Measurements from ENCODE around the gene COL4A2. TPM values are rescaled to one million over a fixed set of nuclear protein-coding genes. Genes with fewer than 3 reads are reported as not detected.

Gene COL4A2
- total and polyA plus RNA-seq, 2 experiments from 2014 or later, result 146 to 455 TPM

GRCh38 chr13:110261166-110262081, 45.7 kb upstream of the COL4A2 start:
- Histone ChIP-seq H3K27ac (no peak overlapping the region), H3K79me2 (ENCODE audit: insufficient read depth) (peaks cover 27% of the 10 kb centered on the region), H4K20me1 (ENCODE audit: insufficient read depth) (no peaks in the 10 kb centered on the region), H3K9ac (no peak overlapping the region), H3K4me1 (ENCODE audit: insufficient read depth) (peaks cover 15% of the 10 kb centered on the region), H3K4me2 (ENCODE audit: unreplicated experiment) (no peak overlapping the region), H2AFZ (no peak overlapping the region), H3F3A (ENCODE audit: insufficient read depth) (peaks cover 19% of the 10 kb centered on the region; the same call in 1 of the 2 replicates), H3K4me3 (no peak overlapping the region), H3K9me3 (ENCODE audit: low read depth) (no peaks in the 10 kb centered on the region), H3K36me3 (ENCODE audit: low read depth) (no peaks in the 10 kb centered on the region), H3K27me3 (replicated peaks; ENCODE audit: insufficient read depth) (no peaks in the 10 kb centered on the region), H3K9me2 (ENCODE audit: insufficient read depth) (no peaks in the 10 kb centered on the region)
- in situ Hi-C loops (cut with MboI), result no loop called here
- TF ChIP-seq EZH2phosphoT487 (IDR thresholded peaks at IDR 0.05; ENCODE audit: insufficient read depth, low read depth) (no peak), EZH2 (IDR thresholded peaks at IDR 0.05; ENCODE audit: insufficient read depth, poor library complexity, severe bottlenecking) (no peak)
- DNase-seq, result no peak
- WGBS, 2 experiments (ENCODE audit: low coverage in 1 of 2, low lambda C conversion rate in 2 of 2, missing lambda C conversion rate in 2 of 2), result 97 to 98% methylated on average over 17 to 19 of the region's 19 CpGs

GRCh38 chr13:110262082-110262436, 45.0 kb upstream of the COL4A2 start:
- Histone ChIP-seq H3K4me1 (ENCODE audit: insufficient read depth) (peaks cover 15% of the 10 kb centered on the region), H2AFZ (no peak overlapping the region), H3F3A (ENCODE audit: insufficient read depth) (peaks cover 19% of the 10 kb centered on the region; the same call in 1 of the 2 replicates), H3K9me3 (ENCODE audit: low read depth) (no peaks in the 10 kb centered on the region), H3K36me3 (ENCODE audit: low read depth) (no peaks in the 10 kb centered on the region), H3K9me2 (ENCODE audit: insufficient read depth) (no peaks in the 10 kb centered on the region), H3K27me3 (replicated peaks; ENCODE audit: insufficient read depth) (no peaks in the 10 kb centered on the region), H4K20me1 (ENCODE audit: insufficient read depth) (no peaks in the 10 kb centered on the region), H3K27ac (no peak overlapping the region), H3K4me2 (ENCODE audit: unreplicated experiment) (no peak overlapping the region), H3K9ac (no peak overlapping the region), H3K4me3 (no peak overlapping the region), H3K79me2 (ENCODE audit: insufficient read depth) (peaks cover 27% of the 10 kb centered on the region)
- no peak for TF ChIP-seq EZH2 (IDR thresholded peaks at IDR 0.05; ENCODE audit: insufficient read depth, poor library complexity, severe bottlenecking)
- TF ChIP-seq EZH2phosphoT487 (IDR thresholded peaks at IDR 0.05; ENCODE audit: insufficient read depth, low read depth), result no peak
- in situ Hi-C loops (cut with MboI), result no loop called here
- no peak for DNase-seq
- WGBS, 2 experiments (ENCODE audit: low coverage in 1 of 2, low lambda C conversion rate in 2 of 2, missing lambda C conversion rate in 2 of 2), result 96 to 97% methylated on average over 11 of the region's 11 CpGs

- no peak overlapping the region for H2AFZ ChIP-seq
- no peak for DNase-seq
- peaks cover 19% of the 10 kb centered on the region; the same call in 1 of the 2 replicates for H3F3A ChIP-seq (ENCODE audit: insufficient read depth)
- no peak overlapping the region for H3K4me3 ChIP-seq
- no peak overlapping the region for H3K4me2 ChIP-seq (ENCODE audit: unreplicated experiment)
- H3K9ac ChIP-seq, result no peak overlapping the region
- H3K9me3 ChIP-seq (ENCODE audit: low read depth), result no peaks in the 10 kb centered on the region
- in situ Hi-C loops (cut with MboI), result no loop called here
- H4K20me1 ChIP-seq (ENCODE audit: insufficient read depth), result no peaks in the 10 kb centered on the region
- H3K4me1 ChIP-seq (ENCODE audit: insufficient read depth), result peaks cover 15% of the 10 kb centered on the region
- 76 to 77% methylated on average over 11 of the region's 11 CpGs for WGBS, 2 experiments (ENCODE audit: low coverage in 1 of 2, low lambda C conversion rate in 2 of 2, missing lambda C conversion rate in 2 of 2)
- H3K36me3 ChIP-seq (ENCODE audit: low read depth), result no peaks in the 10 kb centered on the region
- no peaks in the 10 kb centered on the region for H3K9me2 ChIP-seq (ENCODE audit: insufficient read depth)
- H3K79me2 ChIP-seq (ENCODE audit: insufficient read depth), result peaks cover 22% of the 10 kb centered on the region
- no peaks in the 10 kb centered on the region for H3K27me3 ChIP-seq (replicated peaks; ENCODE audit: insufficient read depth)
- H3K27ac ChIP-seq, result no peak overlapping the region
- TF ChIP-seq EZH2phosphoT487 (IDR thresholded peaks at IDR 0.05; ENCODE audit: insufficient read depth, low read depth), result no peak
- TF ChIP-seq EZH2 (IDR thresholded peaks at IDR 0.05; ENCODE audit: insufficient read depth, poor library complexity, severe bottlenecking), result no peak
These were observed 44.4 kb upstream of the COL4A2 start for GRCh38 chr13:110262508-110263291.

- H3K4me2 ChIP-seq (ENCODE audit: unreplicated experiment), result no peak overlapping the region
- H3K9ac ChIP-seq, result no peak overlapping the region
- H3K27ac ChIP-seq, result no peak overlapping the region
- H3K9me3 ChIP-seq (ENCODE audit: low read depth), result no peaks in the 10 kb centered on the region
- no peak overlapping the region for H3K4me3 ChIP-seq
- no peaks in the 10 kb centered on the region for H3K9me2 ChIP-seq (ENCODE audit: insufficient read depth)
- peaks cover 19% of the 10 kb centered on the region; the same call in 1 of the 2 replicates for H3F3A ChIP-seq (ENCODE audit: insufficient read depth)
- H3K36me3 ChIP-seq (ENCODE audit: low read depth), result no peaks in the 10 kb centered on the region
- H4K20me1 ChIP-seq (ENCODE audit: insufficient read depth), result no peaks in the 10 kb centered on the region
- 83 to 86% methylated on average over 5 of the region's 5 CpGs for WGBS, 2 experiments (ENCODE audit: low coverage in 1 of 2, low lambda C conversion rate in 2 of 2, missing lambda C conversion rate in 2 of 2)
- H2AFZ ChIP-seq, result no peak overlapping the region
- TF ChIP-seq EZH2 (IDR thresholded peaks at IDR 0.05; ENCODE audit: insufficient read depth, poor library complexity, severe bottlenecking) (no peak), EZH2phosphoT487 (IDR thresholded peaks at IDR 0.05; ENCODE audit: insufficient read depth, low read depth) (no peak)
- H3K27me3 ChIP-seq (replicated peaks; ENCODE audit: insufficient read depth), result no peaks in the 10 kb centered on the region
- H3K79me2 ChIP-seq (ENCODE audit: insufficient read depth), result peaks cover 22% of the 10 kb centered on the region
- in situ Hi-C loops (cut with MboI), result no loop called here
- DNase-seq, result no peak
- peaks cover 14% of the 10 kb centered on the region for H3K4me1 ChIP-seq (ENCODE audit: insufficient read depth)
These were observed 43.7 kb upstream of the COL4A2 start for GRCh38 chr13:110263404-110263803.
